Stimulated activated CD4-positive, alpha-beta T cell treated with anti-CD3 and anti-CD28 coated beads, Interleukin-1b, Interleukin-23, amount 100 ng/mL, for 4 hours (primary cell): ENCODE results near the gene PPT2.

Source experiments
- DNase-seq, 2 donors: peaks; one replicate each; pipeline ENCODE4 v3.0.0-alpha.2; 2020; ENCODE audit warnings: low read depth in 2 of 2

PPT2 gene, protein sequence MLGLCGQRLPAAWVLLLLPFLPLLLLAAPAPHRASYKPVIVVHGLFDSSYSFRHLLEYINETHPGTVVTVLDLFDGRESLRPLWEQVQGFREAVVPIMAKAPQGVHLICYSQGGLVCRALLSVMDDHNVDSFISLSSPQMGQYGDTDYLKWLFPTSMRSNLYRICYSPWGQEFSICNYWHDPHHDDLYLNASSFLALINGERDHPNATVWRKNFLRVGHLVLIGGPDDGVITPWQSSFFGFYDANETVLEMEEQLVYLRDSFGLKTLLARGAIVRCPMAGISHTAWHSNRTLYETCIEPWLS

DNA sequence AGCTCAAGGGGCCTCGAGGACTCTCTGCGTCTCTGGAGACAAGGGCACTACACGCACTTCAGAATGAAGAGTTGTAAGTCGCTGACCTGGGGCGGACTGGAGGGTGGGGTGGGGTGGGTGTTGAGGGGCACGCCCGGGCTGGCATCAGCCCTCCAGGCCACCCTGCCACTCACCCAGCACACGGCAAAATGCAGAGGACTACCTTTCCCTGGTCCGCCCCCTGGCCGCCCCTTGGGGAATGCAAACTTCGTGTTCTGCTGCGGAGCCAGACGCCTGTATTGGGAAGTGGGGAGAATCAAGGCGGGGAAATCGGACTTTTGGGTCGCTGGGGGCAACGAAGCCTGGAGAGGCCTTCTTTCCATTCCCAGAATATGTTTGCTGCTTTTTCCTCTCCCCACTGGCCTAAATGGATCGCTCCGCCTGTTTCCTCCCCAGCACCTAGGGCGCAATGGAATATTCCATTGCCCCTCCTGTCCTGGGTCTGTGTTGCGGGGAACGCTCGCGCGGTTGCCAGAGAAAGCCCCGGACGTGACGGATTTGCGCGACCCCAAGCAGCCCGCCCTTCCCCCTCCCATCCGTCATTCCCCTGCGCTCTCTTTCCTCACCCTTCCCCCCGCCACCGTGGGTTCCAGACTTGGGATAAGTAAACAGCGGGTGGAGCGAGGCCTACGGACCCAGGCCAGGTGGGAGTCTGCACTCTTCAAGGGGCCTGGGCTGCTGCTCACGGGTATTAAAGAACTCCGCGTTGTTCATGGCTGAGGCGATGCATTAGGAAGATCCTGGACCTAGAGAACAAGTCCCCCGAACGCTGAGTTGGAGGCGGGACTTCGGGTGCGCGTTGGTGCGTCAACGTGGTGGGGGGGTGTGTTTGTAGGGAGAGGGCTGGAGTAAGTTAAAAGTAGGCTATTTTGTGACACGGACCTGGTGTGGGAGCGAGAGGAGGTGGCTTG lies at the start of gene PPT2:
Gene PPT2 (plus strand): TSS at position 578 of the 950 bp plus-strand sequence. CDS start 454 bp downstream, outside the sequence.
- peak; percentile 39 to 61 for DNase-seq

GRCh38 chr6:32105433-32105832 lies 48.5 kb upstream of the PPT2 start:
- no peak for DNase-seq

DNA sequence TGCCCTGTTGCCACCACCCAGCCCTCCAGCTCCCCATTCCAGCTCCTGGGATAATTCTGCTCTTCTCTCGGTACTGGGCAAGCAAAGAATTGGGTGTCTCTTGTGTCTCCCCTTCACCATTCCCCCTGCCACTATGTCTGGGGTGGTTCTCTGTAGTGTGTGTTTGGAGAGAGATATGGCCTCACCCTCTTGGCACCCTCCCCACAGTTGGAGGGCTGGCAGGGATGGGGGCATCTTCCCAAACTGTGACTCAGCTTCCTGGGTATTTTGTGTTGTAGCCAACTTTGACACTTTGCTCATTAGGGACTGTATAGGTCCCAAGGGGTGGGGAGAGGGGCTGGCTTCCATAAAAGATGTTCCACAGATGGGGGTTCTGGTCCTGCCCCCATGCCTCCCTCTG lies 46.5 kb upstream of the PPT2 start:
- DNase-seq = no peak

DNA sequence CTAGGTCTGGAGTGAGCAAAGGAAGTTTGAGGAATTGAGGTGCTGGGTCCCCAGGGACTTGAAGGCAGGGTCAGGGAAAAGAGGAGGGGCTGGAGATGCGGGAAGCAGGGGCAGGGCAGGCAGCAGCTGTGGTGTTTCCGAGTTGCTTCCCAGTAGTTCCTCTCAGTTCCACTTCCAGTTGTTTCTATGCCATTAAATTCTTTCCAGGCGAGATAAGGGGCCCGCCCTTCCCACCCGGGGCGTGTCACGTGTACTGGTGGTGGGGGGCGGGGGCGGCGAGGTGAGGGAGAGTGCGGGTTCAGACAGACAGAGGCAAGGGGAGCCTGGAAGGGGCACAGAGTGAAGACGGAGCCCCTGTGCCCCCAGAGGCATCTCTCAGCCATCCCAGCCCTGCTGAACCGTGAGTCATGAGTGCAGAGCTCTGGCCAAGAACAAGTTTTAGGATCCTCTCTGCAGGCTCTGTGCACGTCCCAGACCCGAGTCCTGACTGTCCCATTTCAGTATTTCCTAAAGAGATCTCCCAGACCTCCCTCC lies 45.8 kb upstream of the PPT2 start:
- DNase-seq = no peak

GRCh38 chr6:32108727-32109113 lies 45.2 kb upstream of the PPT2 start:
- DNase-seq = no peak

DNA sequence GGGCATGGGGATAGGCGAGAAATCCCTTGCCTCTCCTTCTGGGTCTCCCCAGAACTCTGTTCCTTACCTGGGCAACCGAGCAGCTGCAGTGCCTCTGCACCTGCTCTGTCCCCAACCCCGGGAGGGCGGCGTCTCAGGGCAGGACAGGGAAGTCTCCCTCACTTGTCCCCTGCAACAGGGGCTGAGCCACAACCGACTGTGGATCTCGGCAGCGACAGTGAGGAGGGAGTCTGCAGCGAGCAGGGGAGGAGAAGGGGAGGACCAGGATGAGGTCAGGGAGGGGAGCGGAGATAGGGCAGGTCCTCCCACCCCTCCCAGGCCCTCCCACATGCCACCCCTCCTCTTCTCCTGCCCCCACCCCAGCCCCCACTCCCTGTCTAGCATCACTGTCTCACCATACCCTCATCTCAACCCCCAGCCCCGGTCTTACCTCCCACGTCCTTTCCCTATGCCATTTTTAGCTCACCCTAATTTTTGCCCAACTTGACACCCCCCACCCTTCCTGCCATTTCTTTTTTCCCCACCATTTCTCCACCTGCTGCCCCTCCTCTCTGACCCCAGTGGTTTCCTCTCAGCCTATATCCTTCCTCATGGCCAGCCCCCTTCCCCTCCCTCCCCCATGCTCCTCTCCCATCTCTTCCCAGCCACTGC lies 44.7 kb upstream of the PPT2 start, which contains the start of gene TNXB:
Gene TNXB (minus strand): TSS at position 225 of the 651 bp plus-strand sequence. CDS start 11,140 bp downstream, outside the sequence.
- no peak for DNase-seq

- DNase-seq = no peak
Observed at GRCh38 chr6:32109765-32110160, 44.2 kb upstream of the PPT2 start.

- DNase-seq = no peak
Observed at GRCh38 chr6:32110632-32111031, 43.3 kb upstream of the PPT2 start.

GRCh38 chr6:32111424-32112066 lies 42.4 kb upstream of the PPT2 start:
- DNase-seq = no peak

GRCh38 chr6:32112431-32112980 lies 41.4 kb upstream of the PPT2 start:
- DNase-seq = no peak

GRCh38 chr6:32113386-32114352 lies 40.3 kb upstream of the PPT2 start:
- DNase-seq = no peak

DNA sequence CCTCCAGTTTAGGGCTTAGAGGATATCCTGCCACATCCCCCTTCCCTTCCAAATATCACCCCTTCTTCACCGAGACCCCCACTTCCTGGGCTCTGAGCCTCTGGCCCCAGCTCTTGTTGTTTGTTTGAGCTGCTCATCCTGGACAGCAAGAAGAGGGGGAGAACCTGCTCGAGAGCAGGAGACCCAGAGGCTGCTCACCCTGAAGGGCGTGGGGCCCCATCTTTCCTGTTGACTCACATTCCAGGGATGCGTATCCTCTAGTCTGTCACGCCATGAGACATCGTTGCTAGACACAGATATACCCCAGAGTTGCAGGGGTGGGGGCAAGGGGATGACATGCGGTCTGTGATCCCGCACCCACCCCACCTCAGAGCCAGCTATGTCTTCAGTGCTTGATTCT lies 39.1 kb upstream of the PPT2 start:
- no peak for DNase-seq

DNA sequence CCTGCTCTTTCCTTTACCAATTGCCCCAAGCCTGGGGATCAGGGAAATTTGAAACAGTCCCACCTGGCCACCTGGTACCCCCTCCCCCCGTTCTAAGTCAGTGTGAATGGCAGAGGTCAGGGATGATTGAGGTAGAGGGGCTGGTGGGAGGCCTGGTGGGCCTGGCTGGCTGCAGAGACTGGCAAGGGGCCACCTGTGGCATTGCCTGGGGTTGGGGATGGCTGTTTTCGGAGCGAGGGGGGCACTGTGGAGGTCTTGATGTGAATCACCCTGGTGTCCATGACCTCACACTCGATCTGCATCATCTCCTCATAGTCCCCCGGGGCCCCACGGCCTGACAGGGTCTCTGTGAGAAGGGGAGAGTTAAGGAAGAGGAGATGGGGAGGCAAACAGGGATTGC lies 38.3 kb upstream of the PPT2 start:
- no peak for DNase-seq

DNA sequence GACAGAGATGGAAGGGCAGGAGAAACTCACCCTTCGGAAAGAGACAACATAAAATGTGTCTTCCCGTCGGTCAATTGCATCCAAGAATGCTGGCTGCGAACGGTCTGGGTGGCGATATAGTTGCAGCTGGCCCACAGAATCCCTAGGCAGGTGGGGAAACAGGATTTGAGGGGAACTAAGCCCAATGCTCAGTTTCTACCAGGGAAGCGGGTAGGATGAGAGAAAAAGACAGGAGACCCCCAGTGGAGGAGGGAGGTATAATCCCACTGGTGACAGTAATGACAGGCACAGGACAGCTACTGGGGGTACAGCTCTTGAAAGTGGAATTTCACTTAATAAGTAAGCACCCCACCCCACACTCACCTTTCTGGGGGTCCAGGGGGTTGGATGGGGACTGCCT lies 37.3 kb upstream of the PPT2 start:
- no peak for DNase-seq

DNA sequence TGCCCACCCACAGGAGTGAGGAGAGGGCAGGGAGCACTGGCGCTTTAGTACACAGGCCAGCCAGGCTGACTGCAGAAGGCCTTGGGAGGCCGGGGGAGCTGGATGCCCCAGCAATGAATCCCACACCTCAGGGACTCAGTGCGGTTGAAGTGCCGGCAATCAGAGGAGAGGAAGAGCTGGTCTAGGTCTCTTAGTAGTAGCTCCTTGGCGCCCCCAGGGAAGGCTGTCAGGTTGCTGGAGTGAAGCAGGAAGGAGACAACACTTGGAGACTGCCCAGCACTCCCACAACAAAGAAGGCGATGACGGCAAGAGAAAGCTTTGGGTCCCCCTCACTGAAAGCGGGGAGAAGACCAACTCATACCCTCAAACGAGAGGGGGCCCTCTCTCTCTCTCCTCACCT lies 36.5 kb upstream of the PPT2 start:
- no peak for DNase-seq

- DNase-seq = peak; percentile 47 to 62
Observed at GRCh38 chr6:32118782-32119628, 34.9 kb upstream of the PPT2 start.

DNA sequence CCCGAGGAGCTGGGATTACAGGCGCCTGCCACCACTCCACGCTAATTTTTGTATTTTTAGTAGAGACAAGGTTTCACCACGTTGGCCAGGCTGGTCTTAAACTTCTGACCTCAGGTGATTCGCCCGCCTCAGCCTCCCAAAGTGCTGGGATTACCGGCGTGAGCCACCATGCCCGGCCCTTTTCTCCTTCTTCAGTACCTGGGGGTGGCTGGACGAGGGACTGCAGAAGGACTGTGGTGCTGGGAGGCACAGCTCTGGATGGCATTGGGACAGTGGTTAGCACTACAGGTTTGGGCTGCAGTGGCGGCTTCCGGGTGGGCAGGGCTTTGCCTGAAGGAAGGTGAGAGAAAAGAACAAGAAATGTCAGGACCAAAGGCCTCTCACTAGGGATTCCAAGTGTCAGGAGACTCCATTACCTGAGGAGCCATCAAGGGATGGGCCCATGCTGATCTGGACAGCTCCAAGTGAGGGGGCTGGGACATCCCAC lies 33.3 kb upstream of the PPT2 start:
- no peak for DNase-seq

GRCh38 chr6:32123681-32124080 lies 30.3 kb upstream of the PPT2 start:
- DNase-seq = no peak

- DNase-seq = no peak
Observed at GRCh38 chr6:32126880-32127279, 27.1 kb upstream of the PPT2 start.
